CD4-positive, alpha-beta T cell treated with Interferon gamma for 1 hour (primary cell): ENCODE results near the gene NUDCD3.

Source experiments
- DNase-seq: peaks from one replicate; pipeline ENCODE4 v3.0.0-alpha.2; 2020

NUDCD3 gene

GRCh38 chr7:44380831-44381493, 109.5 kb downstream of the NUDCD3 start:
- no peak for DNase-seq

DNA sequence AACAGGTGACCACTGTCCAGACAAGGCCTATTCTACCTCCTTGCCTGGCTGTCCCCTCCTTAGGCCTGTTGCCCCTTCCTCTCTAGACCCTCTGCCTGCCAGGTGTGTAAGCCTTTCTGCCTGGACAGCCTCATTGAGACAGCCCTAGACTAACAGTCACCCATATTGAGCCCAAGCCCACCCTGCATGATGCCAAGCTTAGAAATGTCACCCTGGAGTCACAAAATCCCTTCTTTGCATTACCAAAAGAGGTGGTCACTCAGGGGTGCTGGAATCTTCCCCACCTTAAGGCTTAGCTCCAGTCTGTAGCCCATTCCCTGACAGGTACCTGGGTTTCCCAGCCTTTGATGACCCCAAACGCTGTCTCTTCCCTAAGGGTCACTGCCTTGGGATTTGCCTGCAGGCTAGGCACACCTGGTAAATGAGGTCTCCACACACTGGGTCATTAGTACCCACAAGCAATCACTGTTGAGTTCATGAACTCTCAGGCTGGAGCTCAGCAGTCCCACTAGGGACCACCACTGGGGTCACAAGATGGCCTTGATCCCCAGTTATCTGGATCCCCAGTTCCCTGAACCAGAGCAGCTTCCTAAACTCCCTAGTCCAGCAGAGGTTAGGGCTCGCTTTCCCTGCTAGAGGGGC, 110.1 kb downstream of the NUDCD3 start:
- DNase-seq, result no peak

DNA sequence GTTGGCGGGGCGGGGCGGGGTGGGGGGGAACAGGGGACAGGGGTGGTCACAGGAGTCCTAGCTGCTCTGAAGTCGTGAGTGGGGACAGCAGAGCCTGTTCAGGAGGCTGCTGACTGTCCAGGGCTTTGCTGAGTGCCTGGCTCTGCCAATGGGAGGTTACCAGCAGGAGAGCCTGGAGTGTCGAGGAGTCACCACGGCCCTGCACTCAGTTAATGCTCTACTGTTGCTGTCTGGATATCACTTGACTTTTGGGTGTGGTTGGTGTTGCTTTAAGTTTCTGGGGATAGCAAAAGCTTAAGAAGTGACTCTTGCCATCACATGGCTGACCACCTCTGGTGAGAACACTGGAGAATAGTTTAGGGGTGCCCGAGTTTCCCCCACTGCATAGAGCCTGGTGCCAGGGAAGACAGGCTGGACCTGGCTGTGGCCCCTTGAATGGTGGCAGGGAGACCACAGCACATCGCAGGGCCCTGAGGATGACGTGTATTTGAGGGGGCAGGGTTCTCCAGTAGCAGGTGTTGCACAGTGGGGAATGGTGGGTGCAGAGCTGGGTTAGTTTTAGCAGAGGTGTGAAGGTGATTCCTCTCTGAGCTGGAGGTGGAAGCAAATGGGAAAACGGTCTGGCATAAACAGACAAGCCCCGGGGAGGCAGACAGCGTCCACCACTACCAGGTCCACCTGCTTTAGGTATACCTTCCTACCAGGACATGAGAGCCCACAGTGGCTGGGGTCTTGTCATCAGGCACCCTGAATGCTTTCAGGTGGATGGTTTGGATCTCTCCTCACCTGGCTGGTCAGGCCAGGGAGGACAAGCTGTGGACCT, 110.9 kb downstream of the NUDCD3 start:
- no peak for DNase-seq

DNA sequence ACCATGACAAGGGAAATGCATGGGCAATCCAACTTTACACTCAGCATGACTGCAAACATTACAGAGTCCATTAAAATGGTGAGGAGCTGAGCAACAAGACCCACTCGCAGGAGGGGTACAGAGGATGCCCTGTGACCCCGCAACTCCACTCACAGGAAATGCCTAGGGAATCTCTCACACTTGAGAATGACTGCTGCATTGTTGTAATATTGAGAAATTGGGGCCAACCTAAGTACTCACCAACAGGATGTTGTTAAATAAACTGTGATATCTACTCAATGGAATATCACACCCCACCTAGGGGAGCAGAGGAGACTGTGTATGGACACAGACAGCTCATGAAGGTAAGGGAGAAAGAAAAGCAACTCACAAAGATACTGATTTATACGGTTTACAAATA, 111.7 kb downstream of the NUDCD3 start:
- DNase-seq, result no peak

DNA sequence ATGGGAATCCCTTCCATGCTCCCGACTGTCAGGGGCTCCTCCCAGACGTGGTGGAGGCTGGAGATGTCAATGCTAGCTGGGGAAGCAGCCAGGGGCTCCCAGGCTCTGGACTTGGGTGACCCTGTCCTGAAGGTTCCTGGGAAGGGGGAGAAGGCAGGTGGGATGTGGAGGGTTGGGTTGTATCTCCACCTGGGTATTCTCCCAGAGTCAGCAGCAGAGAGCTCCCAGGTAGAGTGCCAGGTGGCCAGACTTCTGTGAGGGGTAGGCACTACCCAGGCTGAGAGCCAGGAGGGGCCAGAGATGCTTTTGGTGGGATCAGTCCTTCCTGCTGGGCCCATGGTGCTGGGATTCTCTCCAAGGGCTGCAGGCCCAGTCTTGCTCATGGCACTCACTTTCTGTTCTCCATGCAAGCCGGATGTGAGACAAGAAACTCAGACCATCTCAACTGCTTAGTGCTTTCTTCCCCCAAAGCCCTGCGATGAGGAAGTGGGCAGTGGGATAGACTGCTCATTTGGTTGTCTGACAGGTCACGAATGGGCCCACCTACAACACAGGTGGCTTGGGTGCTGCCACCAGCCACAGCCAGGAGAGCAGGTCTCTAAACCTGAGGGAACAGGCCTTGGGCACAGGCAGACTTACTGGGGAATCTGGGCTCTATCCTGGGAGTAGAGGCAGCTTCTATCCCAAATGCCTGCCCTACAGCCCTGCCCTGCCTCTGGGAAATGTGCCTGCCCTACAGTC, 112.6 kb downstream of the NUDCD3 start:
- no peak for DNase-seq

GRCh38 chr7:44377134-44377463, 113.4 kb downstream of the NUDCD3 start:
- no peak for DNase-seq

DNA sequence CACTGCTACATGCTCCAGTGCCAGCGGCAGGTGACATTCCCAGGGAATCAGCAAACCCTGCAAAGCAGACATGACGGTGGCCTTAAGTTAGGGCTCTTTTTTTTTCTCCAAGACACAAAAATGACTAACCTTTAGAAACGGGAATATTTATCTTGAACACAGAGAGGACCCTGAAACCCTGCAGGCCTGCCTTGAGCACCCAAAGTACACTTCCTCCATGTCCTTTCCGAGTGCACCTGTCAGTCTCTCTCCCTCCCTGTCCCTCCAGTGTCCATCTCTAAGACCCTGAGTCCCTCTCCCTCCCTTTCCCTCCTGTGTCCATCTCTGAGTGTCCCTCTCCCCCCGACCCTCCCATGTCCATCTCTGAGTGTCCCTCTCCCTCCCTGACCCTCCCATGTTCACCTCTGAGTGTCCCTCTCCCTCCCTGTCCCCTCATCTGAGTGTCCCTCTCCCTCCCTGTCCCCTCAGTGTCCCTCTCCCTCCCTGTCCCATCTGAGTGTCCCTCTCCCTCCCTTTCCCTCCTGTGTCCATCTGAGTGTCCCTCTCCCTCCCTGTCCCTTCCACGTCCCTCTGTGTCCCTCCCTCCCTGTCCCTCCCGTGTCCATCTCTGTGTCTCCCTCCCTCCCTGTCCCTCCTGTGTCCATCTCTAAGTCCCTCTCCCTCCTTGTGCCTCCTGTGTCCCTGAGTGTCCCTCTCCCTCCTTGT, 113.9 kb downstream of the NUDCD3 start:
- DNase-seq, result no peak

GRCh38 chr7:44375926-44376342, 114.5 kb downstream of the NUDCD3 start:
- DNase-seq, result no peak

DNA sequence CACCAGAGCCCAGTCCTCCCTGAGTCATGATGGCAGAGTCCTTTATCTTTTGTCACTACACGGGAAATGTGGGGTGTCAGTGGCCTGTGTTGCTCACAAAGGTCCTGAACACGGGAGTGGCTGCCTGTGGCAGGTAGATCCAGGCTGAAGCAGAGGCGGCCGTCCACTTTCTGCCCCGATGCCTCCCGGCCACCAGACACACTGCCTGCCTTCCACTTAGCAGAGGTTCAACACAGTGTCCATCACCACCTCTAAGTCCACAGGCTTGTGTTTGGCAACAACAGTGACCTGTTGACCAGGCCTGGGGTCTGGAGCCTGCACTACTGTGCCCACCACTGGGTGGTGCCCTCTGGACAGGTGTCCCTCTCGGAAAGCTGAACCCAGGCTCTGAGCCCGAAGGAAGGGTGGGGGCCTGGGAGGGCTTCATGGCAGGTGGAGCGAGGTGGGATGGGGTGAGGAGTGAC, 115.2 kb downstream of the NUDCD3 start:
- no peak for DNase-seq

DNA sequence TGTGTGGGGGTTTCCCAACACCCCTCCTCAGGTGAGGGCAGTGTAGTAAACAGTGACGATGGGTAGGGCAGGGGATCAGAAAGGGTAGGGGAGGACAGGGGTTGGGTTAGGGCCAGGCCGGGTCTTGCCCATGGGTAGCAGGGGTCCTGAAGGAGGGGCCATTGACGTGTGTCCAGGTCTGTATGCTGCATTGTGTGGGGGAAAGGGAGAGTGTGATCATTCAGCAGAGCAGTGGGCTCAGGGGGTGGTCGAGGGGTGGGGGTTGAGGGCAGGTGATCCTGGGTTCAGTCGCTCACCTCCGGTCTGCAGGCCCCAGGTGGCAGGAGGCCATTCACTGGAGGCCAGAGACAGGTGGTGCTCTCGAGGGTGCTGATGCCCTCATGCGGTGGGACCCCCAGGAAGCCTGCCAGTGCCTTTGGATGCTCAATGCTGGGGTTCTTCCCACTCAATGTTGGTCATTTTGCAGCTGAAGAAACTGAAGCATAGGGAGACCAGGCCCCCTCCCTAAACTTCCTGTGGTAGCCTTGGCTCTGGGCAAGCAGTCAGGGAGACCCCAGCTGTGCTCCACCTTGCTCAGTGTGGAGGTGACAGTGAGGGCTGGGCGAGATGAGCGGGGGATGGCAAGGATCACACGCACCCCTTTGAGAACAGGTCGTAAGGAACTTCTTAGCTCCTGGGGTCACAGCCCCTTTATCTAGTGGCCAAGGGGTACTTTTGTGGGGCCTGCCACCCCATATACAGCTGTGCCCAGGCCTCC, 116.3 kb downstream of the NUDCD3 start:
- no peak for DNase-seq

GRCh38 chr7:44373418-44373740, 117.1 kb downstream of the NUDCD3 start:
- no peak for DNase-seq

- no peak for DNase-seq
Measured at GRCh38 chr7:44372560-44373417, 117.7 kb downstream of the NUDCD3 start.

DNA sequence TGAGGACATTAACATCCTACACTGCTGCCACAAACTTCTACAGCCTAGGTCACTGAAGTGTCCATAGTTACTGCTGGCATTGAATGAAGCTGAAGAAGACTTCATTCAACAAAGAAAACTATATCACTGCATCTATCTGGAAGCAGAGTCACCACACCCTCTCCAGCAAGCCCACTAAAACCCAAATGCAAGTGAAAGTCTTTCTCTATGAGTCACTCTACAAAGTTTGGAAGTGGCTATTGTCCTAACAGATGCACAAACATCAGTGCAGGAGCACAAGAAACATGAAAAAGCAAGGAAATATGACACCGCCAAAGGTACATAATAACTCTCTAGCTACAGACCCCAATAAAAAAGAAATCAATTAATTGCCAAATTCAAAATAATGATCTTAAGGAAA, 121.6 kb downstream of the NUDCD3 start:
- DNase-seq, result no peak

- no peak for DNase-seq
Measured at GRCh38 chr7:44368455-44368854, 122.0 kb downstream of the NUDCD3 start.

DNA sequence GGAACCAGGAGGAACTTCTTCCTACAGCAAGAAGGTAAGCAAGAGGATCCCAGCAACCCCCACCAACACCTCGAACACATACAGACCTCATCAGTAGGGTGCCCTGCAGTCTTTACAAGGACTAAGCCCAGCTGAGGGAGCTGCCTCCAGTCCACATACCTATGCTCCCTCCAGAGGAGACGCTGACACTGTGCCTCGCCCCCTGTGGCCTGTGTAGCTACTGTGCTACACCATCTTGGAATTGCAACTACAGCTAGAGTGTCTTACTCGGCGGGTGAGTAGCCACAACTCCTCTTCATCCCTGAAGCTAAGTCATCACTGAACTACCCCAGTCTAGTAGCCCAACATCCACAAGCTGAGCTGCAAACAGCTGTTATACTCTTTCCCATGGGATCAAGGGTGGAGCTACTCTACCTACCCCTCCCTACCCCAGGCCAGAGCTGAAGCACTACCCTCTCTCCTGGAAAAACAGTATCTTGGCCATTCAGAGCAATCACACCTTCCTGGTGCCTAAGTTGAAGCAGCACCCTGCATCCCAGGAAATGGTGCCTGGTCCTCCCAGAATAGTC, 122.9 kb downstream of the NUDCD3 start:
- no peak for DNase-seq

DNA sequence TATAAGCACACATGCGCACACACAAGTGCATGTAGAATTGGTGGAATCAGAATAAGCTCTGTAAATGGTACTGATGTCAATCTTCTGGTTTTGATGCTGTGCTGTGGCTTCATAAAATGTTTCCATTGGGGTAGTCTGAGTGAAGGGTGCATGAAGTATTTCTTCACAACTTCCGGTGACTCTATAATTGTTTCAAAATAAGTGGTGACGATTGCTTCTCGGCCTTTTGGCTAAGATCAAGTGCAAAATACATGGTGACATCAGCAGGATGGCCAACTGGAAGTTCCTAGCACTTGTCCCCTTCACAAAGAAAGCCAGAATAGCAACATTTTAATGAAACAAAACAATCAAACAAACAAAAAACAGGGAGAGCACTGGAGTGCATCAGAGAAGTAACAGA, 123.5 kb downstream of the NUDCD3 start:
- no peak for DNase-seq

DNA sequence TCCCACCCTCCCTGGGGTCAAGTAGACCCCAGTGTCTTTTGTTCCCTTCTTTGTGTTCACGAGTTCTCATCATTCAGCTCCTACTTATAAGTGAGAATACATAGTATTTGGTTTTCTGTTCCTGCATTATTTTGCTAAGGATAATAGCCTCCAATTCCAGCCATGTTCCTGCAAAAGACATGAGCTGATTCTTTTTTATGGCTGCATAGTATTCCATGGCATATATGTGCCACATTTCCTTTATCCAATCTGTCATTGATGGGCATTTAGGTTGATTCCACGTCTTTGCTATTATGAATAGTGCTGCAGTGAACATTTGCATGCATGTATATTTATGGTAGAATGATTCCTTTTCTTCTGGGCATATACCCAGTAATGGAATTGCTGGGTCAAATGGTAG, 136.8 kb downstream of the NUDCD3 start:
- no peak for DNase-seq

DNA sequence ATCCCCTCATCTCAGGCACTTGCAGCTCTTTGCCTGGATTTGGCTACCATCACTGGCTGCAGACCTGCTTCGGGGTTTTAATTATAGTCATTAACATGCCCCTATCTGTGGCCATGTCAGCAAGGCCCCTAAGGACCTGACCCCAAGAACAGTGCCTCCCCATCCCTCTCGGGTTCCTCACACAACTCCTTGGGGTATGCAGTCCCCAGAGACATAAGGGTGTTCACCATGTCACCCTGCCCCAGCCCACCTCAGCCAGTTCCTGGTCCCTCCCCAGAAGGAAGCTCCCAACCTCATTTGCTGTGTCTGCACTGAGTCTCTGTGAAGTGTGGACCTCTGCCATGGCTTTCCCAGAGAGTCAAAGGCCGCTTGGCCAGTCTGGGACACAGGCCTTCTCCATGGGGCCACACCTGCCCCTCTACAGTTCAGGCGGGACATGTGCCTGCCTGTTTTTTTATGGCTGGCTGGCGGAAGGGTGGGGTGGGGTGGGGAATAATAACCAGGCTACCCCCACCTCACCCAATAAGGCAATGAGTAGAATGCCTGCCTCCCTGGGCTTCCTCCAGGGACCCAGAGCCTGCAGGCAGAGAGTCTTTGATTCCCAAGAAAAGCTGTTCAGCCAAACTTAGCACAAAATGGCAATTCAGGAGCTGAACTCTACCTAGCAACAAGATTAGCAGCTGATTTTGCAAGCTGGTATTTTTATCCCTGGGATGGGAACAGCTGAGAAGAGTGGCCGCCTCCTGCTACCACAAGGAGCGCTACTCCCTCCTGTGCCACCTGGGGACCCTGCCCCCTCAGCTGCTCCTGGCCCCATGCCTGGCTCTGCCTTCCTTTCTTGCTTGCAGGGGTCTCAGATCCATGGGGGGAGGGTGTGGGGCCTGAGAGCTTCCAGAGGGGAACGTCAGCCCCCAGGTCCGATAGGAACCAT, 141.3 kb downstream of the NUDCD3 start:
- no peak for DNase-seq

DNA sequence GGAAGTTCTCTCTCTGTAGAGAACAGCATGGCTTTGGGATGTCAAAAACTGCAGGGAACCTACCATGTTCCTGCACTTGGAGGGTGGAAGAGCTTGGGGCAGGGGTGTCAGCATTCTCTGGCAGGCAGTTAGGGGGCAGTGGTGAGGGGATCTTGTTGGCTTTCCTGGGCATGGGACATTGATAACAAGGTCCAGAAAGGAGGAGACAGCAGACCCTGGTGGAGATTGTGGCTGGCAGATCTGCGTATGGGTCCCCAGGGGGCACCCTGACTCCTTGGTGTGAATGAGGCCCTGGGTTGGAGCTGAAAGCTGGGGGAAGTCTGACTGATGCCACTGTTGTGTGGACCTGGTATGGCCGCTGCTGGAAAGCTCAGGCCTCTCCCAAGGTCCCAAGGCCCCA, 142.2 kb downstream of the NUDCD3 start:
- DNase-seq, result no peak
